ENCODE data around the gene TMC1. TPM values are rescaled to one million over a fixed set of nuclear protein-coding genes. Genes with fewer than 3 reads are reported as not detected.
A peak's percentile ranks its signal among the peaks of the same experiment; 100 is the strongest.
"Not testable (repeated sequence)": the region's sequence is repeated elsewhere in the genome, so short reads cannot be mapped to it uniquely, and the experiment has no call there.

The TMC1 gene
- polyA plus RNA-seq, 3 donors: 0.16 to 0.55 (median 0.40) TPM

GRCh38 chr9:72540348-72540873 is 19.0 kb downstream of the TMC1 start:
- peak overlapping the region in 1 of 7 donors; percentile 8 for H3K27ac Mint-ChIP-seq
- intact Hi-C loops (cut with micrococcal nuclease): no loop called here
- no peak overlapping the region for H3K4me3 ChIP-seq (replicated peaks in 1 of 3; ENCODE audit: low read depth in 2 of 3, low read length in 3 of 3)
- no peak for TF ChIP-seq CTCF (IDR thresholded peaks at IDR 0.05)
- no peak overlapping the region for H3K4me2 ChIP-seq (replicated peaks; ENCODE audit: extremely low read depth, low read length, poor library complexity, severe bottlenecking)
- H2AFZ ChIP-seq (ENCODE audit: insufficient read depth, low read depth, low read length, poor library complexity, severe bottlenecking): no peak overlapping the region
- WGBS (ENCODE audit: insufficient coverage): no CpG with 5 or more reads among the region's 6 CpGs
- peaks cover 0 to 12% (median 7%) of the 10 kb centered on the region in 7 donors for H3K9me3 Mint-ChIP-seq
- peak in 1 of 3 donors; percentile 29 for DNase-seq
- H3K27me3 Mint-ChIP-seq (ENCODE audit: low read depth in 3 of 3): no peaks in the 10 kb centered on the region
- H3K36me3 Mint-ChIP-seq: no peaks in the 10 kb centered on the region
- no peaks in the 10 kb centered on the region for H3K27me3 ChIP-seq (ENCODE audit: control insufficient read depth in 2 of 2, insufficient read depth in 2 of 2, low read length in 2 of 2)
- H3K9me3 ChIP-seq (replicated peaks in 1 of 2; ENCODE audit: control insufficient read depth in 1 of 2, insufficient read depth in 1 of 2, low read length in 2 of 2): peaks cover 0 to 3% of the 10 kb centered on the region in 2 donors
- no peaks in the 10 kb centered on the region for H3K4me1 ChIP-seq (ENCODE audit: control insufficient read depth in 1 of 2, insufficient read depth in 2 of 2, low read length in 2 of 2)
- H3K36me3 ChIP-seq (replicated peaks in 1 of 2; ENCODE audit: control insufficient read depth in 1 of 2, insufficient read depth in 2 of 2, low read length in 2 of 2): no peaks in the 10 kb centered on the region
- no peaks in the 10 kb centered on the region for H3K79me2 ChIP-seq (ENCODE audit: insufficient read depth, low read length)
- H3K27ac ChIP-seq (ENCODE audit: low read depth in 1 of 2, low read length in 2 of 2): no peak overlapping the region
- H3K4me3 Mint-ChIP-seq: no peak overlapping the region
- H3K9ac ChIP-seq (ENCODE audit: insufficient read depth, low read length, poor library complexity, severe bottlenecking): no peak overlapping the region
- peaks cover 17% of the 10 kb centered on the region for H3K4me1 Mint-ChIP-seq
- no peaks in the 10 kb centered on the region for H4K20me1 ChIP-seq (ENCODE audit: insufficient read depth, low read length)

- H3K27ac Mint-ChIP-seq; H3K27ac ChIP-seq (ENCODE audit: low read depth in 1 of 2, low read length in 2 of 2); H3K36me3 ChIP-seq (replicated peaks in 1 of 2; ENCODE audit: control insufficient read depth in 1 of 2, insufficient read depth in 2 of 2, low read length in 2 of 2); H3K9me3 Mint-ChIP-seq; H3K4me3 ChIP-seq (replicated peaks in 1 of 3; ENCODE audit: low read depth in 2 of 3, low read length in 3 of 3); H3K9ac ChIP-seq (ENCODE audit: insufficient read depth, low read length, poor library complexity, severe bottlenecking); H2AFZ ChIP-seq (ENCODE audit: insufficient read depth, low read depth, low read length, poor library complexity, severe bottlenecking); H3K4me3 Mint-ChIP-seq; intact Hi-C loops (cut with micrococcal nuclease); H3K9me3 ChIP-seq (replicated peaks in 1 of 2; ENCODE audit: control insufficient read depth in 1 of 2, insufficient read depth in 1 of 2, low read length in 2 of 2); H3K36me3 Mint-ChIP-seq; H4K20me1 ChIP-seq (ENCODE audit: insufficient read depth, low read length); H3K79me2 ChIP-seq (ENCODE audit: insufficient read depth, low read length); H3K27me3 Mint-ChIP-seq (ENCODE audit: low read depth in 3 of 3); DNase-seq; H3K27me3 ChIP-seq (ENCODE audit: control insufficient read depth in 2 of 2, insufficient read depth in 2 of 2, low read length in 2 of 2); H3K4me2 ChIP-seq (replicated peaks; ENCODE audit: extremely low read depth, low read length, poor library complexity, severe bottlenecking); H3K4me1 ChIP-seq (ENCODE audit: control insufficient read depth in 1 of 2, insufficient read depth in 2 of 2, low read length in 2 of 2): not testable (repeated sequence)
- H3K4me1 Mint-ChIP-seq: peaks cover 16% of the 10 kb centered on the region
- WGBS (ENCODE audit: insufficient coverage): 100% methylated on average over 5 of the region's 5 CpGs
Observed at GRCh38 chr9:72542537-72542833, 21.1 kb downstream of the TMC1 start.
